GM19395 (cell line): Measurements from ENCODE around the gene ATP6V1A.
A peak's percentile ranks its signal among the peaks of the same experiment; 100 is the strongest.
"Not testable (repeated sequence)": the region's sequence is repeated elsewhere in the genome, so short reads cannot be mapped to it uniquely, and the experiment has no call there.

Experiments used
- ATAC-seq: cut with Tn5 transposase; IDR thresholded peaks from one replicate; pipeline ENCODE4 v1.9.1; 2021; ENCODE audit warnings: mild to moderate bottlenecking, moderate library complexity; ENCODE audit not compliant: unreplicated experiment

ATP6V1A gene

DNA sequence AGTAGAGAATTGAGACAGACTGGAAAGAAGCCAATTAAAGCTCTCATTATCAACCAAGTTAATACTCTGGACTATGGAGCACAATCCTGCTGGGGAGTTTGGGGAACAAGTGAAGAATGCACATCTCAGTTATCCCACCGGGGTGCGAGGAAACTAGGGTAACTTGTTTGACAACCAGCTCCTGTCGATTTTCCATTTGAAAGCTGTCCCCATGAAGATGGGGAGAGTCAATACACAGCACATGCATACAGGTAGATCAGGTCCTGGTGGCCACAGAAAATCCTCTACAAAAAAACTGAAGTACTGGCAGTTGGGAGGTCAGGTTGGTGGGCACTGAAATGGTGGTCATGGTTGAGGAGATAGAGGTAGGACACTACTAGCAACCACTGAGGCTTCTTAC, 66.0 kb downstream of the ATP6V1A start:
- no peak for ATAC-seq

GRCh38 chr3:113819866-113820265, 73.0 kb downstream of the ATP6V1A start:
- ATAC-seq = no peak

DNA sequence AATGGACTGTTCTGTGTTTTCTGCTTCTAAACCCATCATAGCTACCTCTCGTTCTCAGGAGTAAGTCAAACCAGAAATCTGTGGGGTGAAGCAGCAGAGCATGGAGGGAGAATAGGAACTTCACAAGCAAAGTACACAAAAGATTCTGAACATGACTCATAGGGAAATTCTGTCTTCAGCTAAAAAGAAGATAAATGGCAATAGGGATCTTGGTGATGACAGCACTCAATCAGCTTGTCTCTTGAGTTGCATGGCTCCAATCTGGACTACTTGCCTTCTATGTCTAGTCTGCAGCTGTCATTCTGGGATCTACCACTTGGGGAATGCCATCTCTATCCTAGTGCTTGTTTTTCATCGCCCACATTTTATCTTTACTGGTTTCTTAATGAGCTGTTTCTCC, 78.3 kb downstream of the ATP6V1A start:
- ATAC-seq = peak; percentile 77

DNA sequence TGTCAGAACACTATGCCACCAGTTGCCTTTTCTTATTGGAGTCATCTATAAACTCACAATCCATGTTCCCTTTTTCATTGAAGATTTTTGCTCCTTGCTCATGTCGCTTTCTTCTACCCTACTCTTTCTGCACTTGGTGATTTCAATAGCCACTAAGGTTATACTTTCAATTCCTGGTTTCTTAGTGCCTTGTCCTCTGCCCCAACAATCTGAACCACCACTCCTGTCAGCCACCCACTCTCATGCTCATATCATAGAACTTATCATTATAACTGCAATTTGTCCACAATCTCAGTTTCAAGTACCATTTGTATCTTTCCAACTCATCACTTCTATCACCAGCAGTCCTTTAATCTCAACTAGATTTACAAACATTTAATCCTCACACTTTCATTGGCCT, 81.8 kb downstream of the ATP6V1A start:
- peak; percentile 37 for ATAC-seq

DNA sequence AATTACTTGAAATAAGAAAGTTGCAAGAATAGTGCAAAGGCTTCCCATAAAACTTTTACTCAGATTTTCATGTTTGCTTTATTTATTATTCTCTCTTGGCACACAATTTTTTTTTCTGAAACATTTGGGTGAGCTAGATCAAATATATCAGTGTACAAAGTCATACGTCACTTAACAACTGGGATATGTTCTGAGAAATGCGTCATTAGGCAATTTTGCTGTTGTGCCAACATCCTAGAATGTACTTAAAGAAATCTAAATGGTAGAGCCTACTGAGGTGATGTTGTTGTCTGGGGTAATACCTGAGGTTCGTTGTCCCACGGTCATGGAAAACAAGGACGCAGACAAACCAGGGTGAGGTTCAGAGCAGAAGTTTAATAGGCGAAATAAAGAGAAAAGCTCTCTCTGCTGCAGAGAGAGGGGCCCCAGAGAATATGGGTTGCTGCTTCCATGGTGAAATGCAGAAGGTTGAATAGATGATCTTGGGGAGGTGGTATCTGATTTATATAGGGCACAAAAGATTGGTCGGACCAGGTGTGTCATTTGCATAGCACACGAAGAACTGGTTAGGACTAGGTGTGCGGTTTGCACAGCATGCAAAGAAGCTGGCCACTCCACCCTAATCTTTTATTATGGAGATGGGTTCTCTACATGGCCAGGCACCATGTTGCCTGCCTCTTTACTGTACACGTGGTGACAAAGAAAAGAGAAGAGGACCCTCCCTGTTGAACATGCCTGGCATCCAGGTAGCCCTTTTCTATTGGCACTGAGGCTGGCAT, 82.9 kb downstream of the ATP6V1A start:
- no peak for ATAC-seq

DNA sequence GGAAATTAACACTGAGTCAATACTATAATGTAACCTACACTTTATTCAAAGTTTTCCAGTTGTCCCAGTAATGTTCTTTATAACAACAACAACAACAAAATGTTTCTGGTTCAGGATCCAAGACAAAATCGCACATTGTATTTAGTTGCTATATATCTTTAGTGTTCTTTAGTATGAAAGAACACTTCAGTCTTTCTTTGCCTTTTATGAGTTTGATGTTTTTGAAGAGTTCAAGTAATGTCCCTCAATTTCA, 84.2 kb downstream of the ATP6V1A start:
- no peak for ATAC-seq

DNA sequence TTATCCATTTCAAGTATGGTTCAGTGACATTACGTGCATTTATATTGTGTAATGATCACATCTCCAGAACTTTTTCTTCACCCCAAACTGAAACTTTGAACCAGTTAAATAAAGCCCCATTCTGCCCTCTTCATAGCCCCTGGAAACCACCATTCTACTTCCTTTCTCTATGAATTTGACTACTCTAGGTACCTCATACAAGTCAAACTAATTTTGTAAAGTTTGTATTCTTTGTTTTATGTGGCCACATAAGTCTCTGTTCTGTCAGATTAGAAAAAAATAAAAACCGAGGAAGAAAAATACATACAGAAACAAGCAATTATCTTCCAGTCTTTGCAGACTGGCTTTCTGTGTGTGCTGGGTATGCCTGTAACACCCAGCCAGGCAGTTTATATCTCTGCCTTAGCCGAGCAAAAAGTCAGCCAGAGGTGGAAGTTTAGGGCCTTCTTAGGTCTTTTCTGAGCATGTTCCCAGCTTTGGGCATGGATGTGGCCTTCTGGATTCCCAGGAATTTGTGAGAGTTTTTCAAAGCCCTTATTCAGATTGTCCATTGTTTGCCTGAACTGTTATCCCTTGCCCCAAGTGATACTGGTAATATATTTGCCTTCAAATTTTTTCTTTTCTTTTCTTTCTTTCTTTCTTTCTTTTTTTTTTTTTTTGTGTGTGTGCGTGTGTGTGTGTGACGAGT, 85.8 kb downstream of the ATP6V1A start:
- peak; percentile 40 for ATAC-seq

GRCh38 chr3:113834983-113835382, 88.1 kb downstream of the ATP6V1A start:
- ATAC-seq = no peak

DNA sequence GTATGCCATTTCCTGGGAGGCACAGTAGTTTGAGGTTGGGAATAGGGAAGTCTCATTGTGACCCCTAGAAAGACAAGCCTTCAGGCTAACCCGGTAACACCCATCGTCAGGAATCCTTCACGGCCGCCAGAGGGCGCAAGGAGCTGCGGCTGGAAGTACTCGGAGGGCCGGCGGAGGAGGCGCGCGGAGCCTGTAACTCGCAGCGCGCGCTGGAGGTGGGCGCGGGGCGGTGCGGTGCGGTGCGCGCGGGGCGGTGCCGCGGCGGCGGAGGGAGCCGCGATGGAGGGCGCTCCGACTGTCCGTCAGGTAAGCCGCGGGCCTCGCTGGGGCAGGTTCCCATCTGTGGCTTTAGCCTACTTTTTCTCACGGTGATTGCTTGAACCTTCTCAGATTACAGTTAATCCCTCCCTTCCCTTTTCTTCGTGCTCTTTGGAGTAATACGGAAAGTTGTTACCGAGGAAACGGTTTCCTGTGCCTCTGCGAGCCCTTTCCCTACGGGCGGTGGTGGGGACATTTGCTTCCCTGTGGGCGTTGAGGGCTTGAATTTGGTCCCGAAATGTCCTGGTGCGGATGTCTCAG, 91.9 kb downstream of the ATP6V1A start, which contains the start of gene GRAMD1C:
Gene GRAMD1C, plus strand, starts transcription at position 158 of the 579 bp plus-strand sequence. Its CDS starts 122 bp downstream, at position 280.
- ATAC-seq = peak; percentile 96

GRCh38 chr3:113839551-113839950, 92.7 kb downstream of the ATP6V1A start:
- ATAC-seq = no peak

DNA sequence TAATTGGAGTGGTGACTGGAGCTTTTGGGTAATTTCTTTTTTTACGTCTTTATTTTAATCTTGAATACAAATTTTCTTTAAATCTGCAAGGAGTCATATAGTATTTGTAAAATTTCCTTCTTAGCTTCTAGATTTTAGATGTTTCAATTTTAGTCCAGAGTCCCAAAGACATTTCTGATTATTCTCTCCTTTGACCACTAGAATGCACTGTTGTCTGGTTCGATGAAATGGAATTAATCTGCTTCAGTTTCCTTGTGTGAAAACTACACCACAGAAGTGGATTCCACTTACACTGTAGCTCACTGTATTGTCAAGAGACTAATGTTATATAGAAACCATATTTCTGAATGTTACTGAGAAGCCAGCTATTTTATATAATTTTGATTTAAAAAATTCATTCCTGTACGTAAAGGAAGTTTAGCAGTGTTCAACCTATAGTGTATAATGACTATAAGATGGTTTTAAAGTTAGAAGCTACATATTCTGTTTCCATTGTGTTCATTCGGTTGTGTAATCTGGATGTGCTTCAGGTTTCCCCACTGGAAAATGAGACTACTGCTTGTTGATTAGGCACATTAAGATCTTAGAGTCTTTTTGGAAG, 97.9 kb downstream of the ATP6V1A start:
- ATAC-seq = no peak

DNA sequence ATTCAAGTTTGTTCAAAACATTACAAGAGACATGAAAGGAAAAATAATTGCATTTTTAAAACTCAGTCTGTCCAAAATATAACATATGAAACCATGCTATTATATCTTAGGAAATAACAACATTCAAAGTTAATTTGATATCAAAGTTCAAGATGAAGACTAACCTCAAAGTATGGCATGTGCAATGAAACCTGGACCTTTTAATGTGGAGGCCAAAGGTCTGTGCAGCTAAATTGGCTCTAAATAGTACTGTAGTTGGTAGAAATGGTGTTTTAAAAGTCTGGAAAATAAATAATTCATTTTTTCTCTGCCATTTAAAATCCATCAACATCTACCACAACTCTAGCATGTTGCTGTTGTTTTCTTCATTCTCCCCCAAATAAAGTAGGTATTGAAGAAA, 100.4 kb downstream of the ATP6V1A start:
- ATAC-seq = no peak

DNA sequence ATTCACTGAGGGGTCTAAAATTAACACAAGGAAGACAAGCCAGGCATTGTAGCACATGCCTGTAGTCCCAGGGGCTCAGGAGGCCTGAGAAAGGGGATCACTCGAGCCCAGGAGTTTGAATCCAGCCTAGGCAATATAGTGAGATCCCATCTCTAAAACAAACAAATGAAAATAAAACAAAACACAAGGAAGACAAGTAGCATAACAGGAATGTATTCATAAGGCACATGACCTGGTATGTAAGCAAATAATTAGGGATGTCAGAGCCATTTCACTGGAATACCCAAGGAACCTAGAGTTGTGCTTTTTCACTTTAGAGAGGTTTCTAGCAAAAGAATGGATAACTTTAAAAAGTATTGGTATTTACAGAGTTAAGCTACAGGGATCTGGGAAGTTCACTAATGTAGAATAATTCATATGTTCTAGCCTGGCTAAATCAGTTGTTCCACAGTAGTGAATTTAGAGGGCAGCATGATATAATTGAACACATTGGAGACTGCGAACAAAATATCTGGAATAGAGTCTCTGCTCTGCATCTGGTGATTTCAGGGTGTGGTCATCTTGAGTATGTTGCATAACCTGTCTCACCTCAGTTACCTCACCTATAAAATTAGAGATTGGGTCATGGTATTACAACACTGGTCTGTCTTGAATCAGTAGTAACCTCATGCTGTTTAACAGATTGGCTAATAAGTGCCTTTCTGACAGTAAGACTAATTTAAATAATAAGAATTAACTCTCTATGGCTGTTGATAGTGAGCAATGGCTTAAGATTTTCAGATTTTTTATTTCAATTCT, 101.0 kb downstream of the ATP6V1A start:
- no peak for ATAC-seq

GRCh38 chr3:113849071-113849470, 102.2 kb downstream of the ATP6V1A start:
- ATAC-seq = not testable (repeated sequence)

GRCh38 chr3:113849841-113850240, 103.0 kb downstream of the ATP6V1A start:
- ATAC-seq = not testable (repeated sequence)

GRCh38 chr3:113850391-113850790, 103.6 kb downstream of the ATP6V1A start:
- ATAC-seq = not testable (repeated sequence)

GRCh38 chr3:113852506-113852905, 105.7 kb downstream of the ATP6V1A start:
- ATAC-seq = no peak
